CD4-positive, alpha-beta memory T cell (primary cell): ENCODE results near the gene ARHGEF25. TPM values are rescaled to one million over a fixed set of nuclear protein-coding genes. Genes with fewer than 3 reads are reported as not detected.

Experiments used
- CTCF ChIA-PET: fragments of 350-600 bp; sonication (Branson Sonifier 250); formaldehyde crosslinking; loops from one replicate; lab custom pipeline; 2021; ENCODE audit warnings: inconsistent platforms; ENCODE audit not compliant: partially characterized antibody; lab: Charles Lee
- POLR2A ChIA-PET: fragments of 350-600 bp; sonication (Branson Sonifier 250); formaldehyde crosslinking; loops from one replicate; lab custom pipeline; 2021; ENCODE audit not compliant: partially characterized antibody; lab: Charles Lee
- DNase-seq, 5 donors: peaks; one replicate each; pipeline versions ENCODE4 v3.0.0 to v3.0.0-alpha.2; 2020 to 2022; ENCODE audit warnings: mixed read lengths in 1 of 5
- H3K27ac ChIP-seq: one replicate; pipeline ENCODE4 v1.7.0; 2013; ENCODE audit warnings: low read depth, low read length
- H3K27me3 ChIP-seq: 2 replicates; pipeline ENCODE4 v1.7.0; 2013; ENCODE audit warnings: mild to moderate bottlenecking, low read length, moderate library complexity; ENCODE audit not compliant: insufficient read depth
- H3K36me3 ChIP-seq: 2 replicates; pipeline ENCODE4 v1.7.0; 2013; ENCODE audit warnings: mild to moderate bottlenecking, low read length, moderate library complexity; ENCODE audit not compliant: insufficient read depth
- H3K4me1 ChIP-seq: 2 replicates; pipeline ENCODE4 v1.7.0; 2013; ENCODE audit warnings: mild to moderate bottlenecking, low read length, moderate library complexity; ENCODE audit not compliant: insufficient read depth
- H3K4me3 ChIP-seq, 2 donors: one replicate each; pipeline ENCODE4 v1.7.0; 2013; ENCODE audit warnings: low read length in 2 of 2, mild to moderate bottlenecking in 1 of 2
- H3K9me3 ChIP-seq, 2 donors: one replicate each; pipeline ENCODE4 v1.7.0; 2013; ENCODE audit warnings: low read length in 2 of 2, control low read depth in 1 of 2; ENCODE audit not compliant: control insufficient read depth in 1 of 2
- H3K27ac Mint-ChIP-seq, 7 donors: one replicate each; pipeline ENCODE4 v1.8.0; 2020 to 2021; ENCODE audit warnings: mixed read lengths in 7 of 7, mild to moderate bottlenecking in 6 of 7, inconsistent platforms in 3 of 7, moderate library complexity in 3 of 7
- H3K27me3 Mint-ChIP-seq, 2 donors: one replicate each; pipeline ENCODE4 v1.8.0; 2020 to 2021; ENCODE audit warnings: mixed read lengths in 2 of 2
- H3K36me3 Mint-ChIP-seq, 2 donors: one replicate each; pipeline ENCODE4 v1.8.0; 2020 to 2021; ENCODE audit warnings: mixed read lengths in 2 of 2, inconsistent platforms in 1 of 2, mild to moderate bottlenecking in 1 of 2
- H3K4me1 Mint-ChIP-seq, 4 donors: one replicate each; pipeline ENCODE4 v1.8.0; 2020 to 2021; ENCODE audit warnings: mixed read lengths in 4 of 4, mild to moderate bottlenecking in 1 of 4
- H3K4me3 Mint-ChIP-seq, 8 donors: one replicate each; pipeline ENCODE4 v1.8.0; 2020 to 2021; ENCODE audit warnings: mixed read lengths in 8 of 8, mild to moderate bottlenecking in 7 of 8, moderate library complexity in 6 of 8, inconsistent platforms in 3 of 8
- H3K9me3 Mint-ChIP-seq, 8 donors: one replicate each; pipeline ENCODE4 v1.8.0; 2020 to 2021; ENCODE audit warnings: mixed read lengths in 8 of 8, mild to moderate bottlenecking in 5 of 8, inconsistent platforms in 3 of 8, moderate library complexity in 1 of 8
- intact Hi-C: fragments of 100-400 bp; cut with micrococcal nuclease; formaldehyde crosslinking; loops from one replicate; pipeline ENCODE4 v1.15.1; 2023
- polyA plus RNA-seq, 2 donors: library from polyadenylated mRNA; unstranded; fragments of 300-500 nt; fragmentation: Illumina TruSeq; gene quantifications; one replicate each; pipeline ENCODE4 v1.2.3, GENCODE V29; 2021
- total RNA-seq, 2 experiments: library from RNA; stranded (reverse); gene quantifications; one replicate each; pipeline ENCODE4 v1.2.3, GENCODE V29; 2021

Gene ARHGEF25
- total and polyA plus RNA-seq, 4 experiments from 2014 or later = 0.47 to 0.67 TPM; not detected in 2

DNA sequence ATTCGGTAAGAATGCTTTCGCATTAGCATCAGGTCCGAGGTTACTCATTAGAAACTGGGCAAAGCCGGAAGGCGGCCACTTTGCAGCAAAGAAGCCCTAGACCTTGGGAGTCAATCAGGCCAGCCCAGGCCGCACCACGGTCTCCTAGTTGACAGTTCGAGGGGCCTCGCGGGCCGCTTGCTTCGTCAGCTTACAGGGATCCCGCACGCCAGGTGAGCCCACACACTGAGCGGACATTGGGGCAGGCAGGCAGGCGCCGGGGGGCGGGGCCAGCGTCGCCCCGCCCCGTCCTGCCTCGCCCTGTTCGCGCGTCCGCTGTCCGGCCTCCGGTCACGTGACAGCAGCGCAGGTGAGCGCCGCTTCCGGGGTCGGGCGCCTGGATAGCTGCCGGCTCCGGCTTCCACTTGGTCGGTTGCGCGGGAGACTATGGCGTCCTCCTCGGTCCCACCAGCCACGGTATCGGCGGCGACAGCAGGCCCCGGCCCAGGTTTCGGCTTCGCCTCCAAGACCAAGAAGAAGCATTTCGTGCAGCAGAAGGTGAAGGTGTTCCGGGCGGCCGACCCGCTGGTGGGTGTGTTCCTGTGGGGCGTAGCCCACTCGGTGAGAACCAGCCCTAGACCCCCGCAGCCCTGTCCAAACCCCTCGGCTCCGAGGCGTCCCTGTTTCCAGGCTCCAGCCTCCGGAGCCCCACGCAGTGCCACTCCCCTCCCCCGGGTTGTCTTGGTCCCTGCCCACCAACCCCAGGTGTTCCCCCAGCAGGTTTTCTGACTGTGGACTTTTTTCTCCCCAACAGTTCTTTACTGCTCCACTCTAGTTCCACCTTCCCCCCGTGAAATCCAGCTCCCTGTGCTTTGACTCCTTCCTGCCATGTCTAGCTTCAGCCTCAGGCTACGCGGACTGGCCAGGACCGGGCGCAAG is 20.1 kb upstream of the ARHGEF25 start, which contains the start of gene PIP4K2C:
Gene PIP4K2C, plus strand, starts transcription at position 329 of the 918 bp plus-strand sequence. Its CDS starts 98 bp downstream, at position 427.
- intact Hi-C loops = loop anchor here (1.0 to 2.0 kb wide), 6 partner anchors 8 to 129 kb away; partner anchors contain the start of genes ARHGEF25, DCTN2 and DDIT3
- no peaks in the 10 kb centered on the region for H3K27me3 ChIP-seq
- CTCF ChIA-PET = interaction anchor here (1.0 to 4.2 kb wide), 8 partner anchors 8 to 42 kb away, joined by 3 to 60 read pairs (median 5); partner anchors contain the start of gene B4GALNT1
- H3K4me3 ChIP-seq = peak within 1 kb of the TSS; percentile 54 to 87
- Mint-ChIP-seq H3K4me3 (peak within 1 kb of the TSS; percentile 86 to 92 (median 90)), H3K27me3 (no peaks in the 10 kb centered on the region), H3K27ac (peak within 1 kb of the TSS; percentile 73 to 96 (median 91)), H3K9me3 (no peaks in the 10 kb centered on the region), H3K4me1 (peaks cover 23 to 39% (median 30%) of the 10 kb centered on the region in 4 donors), H3K36me3 (peaks cover 16 to 24% of the 10 kb centered on the region in 2 donors)
- H3K4me1 ChIP-seq = peaks cover 27% of the 10 kb centered on the region
- H3K9me3 ChIP-seq = no peaks in the 10 kb centered on the region
- peak within 1 kb of the TSS; percentile 63 for H3K27ac ChIP-seq
- POLR2A ChIA-PET = interaction anchor here (0.8 to 1.9 kb wide), 13 partner anchors 9 to 161 kb away, joined by 3 to 7 read pairs (median 4); partner anchors contain the start of genes CDK4, DTX3, GLI1 and TSPAN31
- H3K36me3 ChIP-seq = peaks cover 10% of the 10 kb centered on the region
- DNase-seq = peak; percentile 73 to 83 (median 75)

DNA sequence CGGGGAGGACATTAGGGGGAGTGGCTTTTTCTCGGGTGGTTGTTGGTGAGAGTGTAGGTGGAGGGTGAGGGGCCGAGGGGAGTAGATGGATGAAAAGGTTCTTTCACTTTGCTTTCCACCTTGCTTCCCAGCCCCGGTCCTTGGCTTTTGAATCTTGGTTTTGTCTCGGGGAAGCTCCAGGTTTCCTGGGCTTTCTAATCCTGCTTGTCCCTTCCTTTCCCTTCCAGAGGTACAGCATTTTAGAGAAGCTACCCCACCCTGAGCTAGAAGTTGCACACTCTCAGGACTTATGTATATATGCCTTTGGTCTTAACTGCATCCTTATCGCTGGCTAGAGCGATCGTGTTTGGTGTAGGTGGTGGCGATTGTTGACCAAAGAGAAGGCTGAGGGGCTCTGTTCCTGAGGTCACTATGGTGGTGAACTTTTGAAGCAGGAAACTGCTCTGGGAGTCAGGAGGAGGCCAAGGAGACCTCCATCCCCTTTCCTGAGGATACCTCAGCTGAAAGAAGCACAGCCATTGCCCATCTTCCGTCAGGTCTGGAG is 19.4 kb upstream of the ARHGEF25 start:
- H3K27ac ChIP-seq = peak overlapping the region; percentile 63
- intact Hi-C loops = loop anchor here (1.0 to 2.0 kb wide), 6 partner anchors 9 to 130 kb away; partner anchors contain the start of genes ARHGEF25, DCTN2 and DDIT3
- POLR2A ChIA-PET = interaction anchor here (0.9 to 1.9 kb wide), 8 partner anchors 9 to 160 kb away, joined by 3 to 7 read pairs (median 4); partner anchors contain the start of genes CDK4, DTX3 and TSPAN31

DNA sequence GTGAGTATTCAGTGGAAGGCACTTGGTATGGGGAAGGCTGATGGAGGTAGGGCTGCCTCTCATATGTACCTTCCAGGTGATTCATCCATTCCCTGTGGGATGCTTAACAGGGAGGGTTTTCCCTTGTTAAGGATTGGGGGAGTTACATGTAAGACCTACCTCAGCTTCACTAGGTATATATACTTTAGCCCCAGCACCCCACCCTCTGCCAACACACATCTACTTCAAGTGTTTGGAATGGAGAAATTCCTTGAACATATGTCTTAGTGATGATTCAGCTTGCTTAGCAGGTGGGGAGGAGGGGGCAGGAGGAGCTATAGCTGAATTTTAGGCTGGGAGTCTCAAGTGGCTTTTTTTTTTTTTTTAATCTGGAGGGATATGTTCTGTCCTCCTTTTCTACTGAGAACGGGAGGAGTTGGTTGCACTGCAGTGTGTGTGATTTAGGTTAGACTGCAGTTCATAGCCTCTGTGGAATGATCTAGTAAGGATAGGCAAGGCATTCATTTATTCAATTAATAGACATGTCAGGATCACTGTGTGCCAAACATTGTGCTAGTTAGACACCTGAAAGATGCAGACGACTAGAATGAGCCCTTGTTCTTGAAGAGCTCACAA is 18.6 kb upstream of the ARHGEF25 start:
- intact Hi-C loops = no loop called here
- Mint-ChIP-seq H3K4me1 (peaks cover 23 to 39% (median 30%) of the 10 kb centered on the region in 4 donors), H3K27ac (peak overlapping the region in 6 of 7 donors; percentile 19 to 96 (median 91)), H3K9me3 (no peaks in the 10 kb centered on the region), H3K36me3 (peaks cover 27 to 38% of the 10 kb centered on the region in 2 donors), H3K27me3 (no peaks in the 10 kb centered on the region), H3K4me3 (peak overlapping the region; percentile 86 to 92 (median 90))
- H3K27me3 ChIP-seq = no peaks in the 10 kb centered on the region
- no peaks in the 10 kb centered on the region for H3K9me3 ChIP-seq
- H3K27ac ChIP-seq = no peak overlapping the region
- H3K36me3 ChIP-seq = peaks cover 21% of the 10 kb centered on the region
- no peak overlapping the region for H3K4me3 ChIP-seq
- ChIA-PET POLR2A (interaction anchor here (0.6 to 1.9 kb wide), 4 partner anchors 12 to 1455 kb away, joined by 3 to 7 read pairs (median 4); partner anchors contain the start of gene DTX3), CTCF (interaction anchor here (1.2 to 4.2 kb wide), 6 partner anchors 8 to 134 kb away, joined by 3 to 60 read pairs (median 5); partner anchors contain the start of gene GLI1)
- no peak for DNase-seq
- H3K4me1 ChIP-seq = peaks cover 27% of the 10 kb centered on the region

More for the DNA sequence above, 19.4 kb upstream of the ARHGEF25 start:
- H3K36me3 Mint-ChIP-seq = peaks cover 19 to 30% of the 10 kb centered on the region in 2 donors
- H3K4me3 ChIP-seq = peak overlapping the region; percentile 54 to 87
- no peaks in the 10 kb centered on the region for H3K9me3 ChIP-seq
- no peaks in the 10 kb centered on the region for H3K27me3 ChIP-seq
- CTCF ChIA-PET = interaction anchor here (1.0 to 4.2 kb wide), 7 partner anchors 8 to 42 kb away, joined by 3 to 60 read pairs (median 5); partner anchors contain the start of gene B4GALNT1
- H3K4me1 Mint-ChIP-seq = peaks cover 23 to 39% (median 30%) of the 10 kb centered on the region in 4 donors
- H3K9me3 Mint-ChIP-seq = no peaks in the 10 kb centered on the region
- H3K27ac Mint-ChIP-seq = peak overlapping the region; percentile 73 to 96 (median 91)
- H3K27me3 Mint-ChIP-seq = no peaks in the 10 kb centered on the region
- H3K4me1 ChIP-seq = peaks cover 27% of the 10 kb centered on the region
- peak overlapping the region; percentile 86 to 92 (median 90) for H3K4me3 Mint-ChIP-seq
- H3K36me3 ChIP-seq = peaks cover 15% of the 10 kb centered on the region
- DNase-seq = peak in 1 of 5 donors; percentile 51

DNA sequence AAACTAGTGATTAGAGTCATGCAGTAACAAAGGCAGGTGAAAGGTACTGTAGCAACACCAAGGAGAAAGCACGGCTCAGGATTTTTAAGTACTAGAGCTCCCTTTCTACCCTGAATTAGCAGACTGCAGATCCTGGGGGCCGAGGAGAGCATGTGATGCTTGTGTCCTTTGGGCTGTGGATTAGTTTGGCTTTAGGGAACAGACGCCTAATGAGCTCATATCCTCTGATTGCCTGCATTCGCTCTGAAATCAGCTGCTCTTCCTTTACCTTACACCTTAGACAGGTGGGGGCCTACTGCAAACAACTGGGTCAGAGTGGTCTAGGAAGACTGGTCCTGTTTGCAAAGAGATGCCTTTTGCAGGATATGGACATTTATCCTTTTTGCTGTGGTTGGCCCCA is 18.0 kb upstream of the ARHGEF25 start:
- no peak for DNase-seq
- H3K4me1 ChIP-seq = peaks cover 27% of the 10 kb centered on the region
- ChIA-PET CTCF (interaction anchor here (1.1 to 4.2 kb wide), 7 partner anchors 10 to 134 kb away, joined by 3 to 60 read pairs (median 4); partner anchors contain the start of genes B4GALNT1 and GLI1), POLR2A (interaction anchor here (0.9 to 1.9 kb wide), 3 partner anchors 10 to 131 kb away, joined by 3 to 7 read pairs (median 3); partner anchors contain the start of gene DTX3)
- no peaks in the 10 kb centered on the region for H3K27me3 ChIP-seq
- H3K9me3 Mint-ChIP-seq = no peaks in the 10 kb centered on the region
- H3K4me3 Mint-ChIP-seq = peak overlapping the region in 2 of 8 donors; percentile 52 to 88
- H3K27me3 Mint-ChIP-seq = no peaks in the 10 kb centered on the region
- no peak overlapping the region for H3K27ac ChIP-seq
- peaks cover 30 to 40% of the 10 kb centered on the region in 2 donors for H3K36me3 Mint-ChIP-seq
- H3K9me3 ChIP-seq = no peaks in the 10 kb centered on the region
- intact Hi-C loops = no loop called here
- no peak overlapping the region for H3K4me3 ChIP-seq
- H3K36me3 ChIP-seq = peaks cover 21% of the 10 kb centered on the region
- H3K27ac Mint-ChIP-seq = peak overlapping the region in 2 of 7 donors; percentile 35 to 73
- H3K4me1 Mint-ChIP-seq = peaks cover 23 to 39% (median 30%) of the 10 kb centered on the region in 4 donors

DNA sequence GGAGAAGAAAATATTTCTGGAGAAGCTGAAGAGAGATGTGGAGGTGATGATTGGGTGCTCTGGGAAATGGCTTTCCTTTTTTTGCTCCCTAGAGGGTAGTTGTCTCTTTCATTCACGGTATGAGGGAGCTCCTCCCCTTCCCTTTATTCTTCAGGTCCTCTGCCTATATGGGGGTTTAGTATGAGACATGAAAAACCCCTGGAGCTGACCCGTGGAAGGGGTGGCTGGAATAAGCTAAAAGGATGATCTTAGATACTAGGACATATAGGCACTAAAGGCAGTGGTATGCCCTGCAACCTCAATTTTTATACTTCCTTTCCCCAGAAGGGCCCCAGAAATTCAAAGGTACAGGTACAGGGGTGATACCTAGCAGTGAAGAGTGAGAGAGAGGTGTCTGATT is 10.8 kb upstream of the ARHGEF25 start:
- ChIA-PET POLR2A (interaction anchor here (1.4 to 1.6 kb wide), 2 partner anchors 9 to 11 kb away, joined by 4 read pairs; partner anchors contain the start of genes ARHGEF25 and PIP4K2C), CTCF (interaction anchor here (1.0 to 2.8 kb wide), 4 partner anchors 8 to 22 kb away, joined by 3 to 12 read pairs (median 4); no protein-coding TSS in a partner anchor)
- no peaks in the 10 kb centered on the region for H3K27me3 Mint-ChIP-seq
- H3K9me3 Mint-ChIP-seq = no peaks in the 10 kb centered on the region
- H3K4me3 ChIP-seq = no peak overlapping the region
- H3K9me3 ChIP-seq = no peaks in the 10 kb centered on the region
- H3K36me3 Mint-ChIP-seq = peaks cover 57 to 67% of the 10 kb centered on the region in 2 donors
- H3K4me3 Mint-ChIP-seq = no peak overlapping the region
- peaks cover 23% of the 10 kb centered on the region for H3K4me1 ChIP-seq
- no peaks in the 10 kb centered on the region for H3K27me3 ChIP-seq
- no peak overlapping the region for H3K27ac ChIP-seq
- no peak for DNase-seq
- intact Hi-C loops = no loop called here
- H3K36me3 ChIP-seq = peaks cover 34% of the 10 kb centered on the region
- peak overlapping the region in 2 of 7 donors; percentile 7 to 10 for H3K27ac Mint-ChIP-seq
- peaks cover 11 to 26% (median 20%) of the 10 kb centered on the region in 4 donors for H3K4me1 Mint-ChIP-seq

DNA sequence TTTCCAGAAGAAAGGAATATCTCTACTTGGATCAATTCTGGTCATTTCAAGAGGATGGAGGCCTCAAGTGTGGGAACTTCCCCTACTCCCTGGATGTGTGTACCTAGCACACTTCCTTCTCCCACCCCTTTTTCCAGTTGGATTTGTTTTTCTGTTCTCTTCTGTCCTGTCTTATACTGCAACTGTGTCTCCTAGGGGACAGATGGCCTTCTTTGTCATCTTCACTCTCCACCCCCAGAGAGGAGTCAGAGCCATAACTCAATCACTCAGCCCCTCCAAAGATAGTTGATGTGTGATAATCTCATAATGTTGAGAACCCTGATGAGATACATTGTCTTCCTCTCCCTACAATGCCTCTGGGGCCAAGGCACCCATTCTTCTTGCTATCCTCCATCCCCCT is 8.7 kb upstream of the ARHGEF25 start:
- Histone ChIP-seq H3K27ac (no peak overlapping the region), H3K4me3 (no peak overlapping the region), H3K9me3 (no peaks in the 10 kb centered on the region), H3K4me1 (peaks cover 30% of the 10 kb centered on the region), H3K27me3 (no peaks in the 10 kb centered on the region), H3K36me3 (peaks cover 17% of the 10 kb centered on the region)
- Mint-ChIP-seq H3K27me3 (no peaks in the 10 kb centered on the region), H3K9me3 (no peaks in the 10 kb centered on the region), H3K4me3 (no peak overlapping the region), H3K27ac (peak overlapping the region in 2 of 7 donors; percentile 59 to 83), H3K4me1 (peaks cover 16 to 39% (median 28%) of the 10 kb centered on the region in 4 donors), H3K36me3 (peaks cover 40 to 52% of the 10 kb centered on the region in 2 donors)
- ChIA-PET POLR2A (no interaction called here), CTCF (interaction anchor here (0.6 to 3.6 kb wide), 2 partner anchors 19 to 173 kb away, joined by 3 to 17 read pairs; no protein-coding TSS in a partner anchor)
- intact Hi-C loops = no loop called here
- no peak for DNase-seq
